ENCODE measurements around the gene ANKRD35.
A peak's percentile ranks its signal among the peaks of the same experiment; 100 is the strongest.
"Not testable (repeated sequence)": the region's sequence is repeated elsewhere in the genome, so short reads cannot be mapped to it uniquely, and the experiment has no call there.

The ANKRD35 gene

DNA sequence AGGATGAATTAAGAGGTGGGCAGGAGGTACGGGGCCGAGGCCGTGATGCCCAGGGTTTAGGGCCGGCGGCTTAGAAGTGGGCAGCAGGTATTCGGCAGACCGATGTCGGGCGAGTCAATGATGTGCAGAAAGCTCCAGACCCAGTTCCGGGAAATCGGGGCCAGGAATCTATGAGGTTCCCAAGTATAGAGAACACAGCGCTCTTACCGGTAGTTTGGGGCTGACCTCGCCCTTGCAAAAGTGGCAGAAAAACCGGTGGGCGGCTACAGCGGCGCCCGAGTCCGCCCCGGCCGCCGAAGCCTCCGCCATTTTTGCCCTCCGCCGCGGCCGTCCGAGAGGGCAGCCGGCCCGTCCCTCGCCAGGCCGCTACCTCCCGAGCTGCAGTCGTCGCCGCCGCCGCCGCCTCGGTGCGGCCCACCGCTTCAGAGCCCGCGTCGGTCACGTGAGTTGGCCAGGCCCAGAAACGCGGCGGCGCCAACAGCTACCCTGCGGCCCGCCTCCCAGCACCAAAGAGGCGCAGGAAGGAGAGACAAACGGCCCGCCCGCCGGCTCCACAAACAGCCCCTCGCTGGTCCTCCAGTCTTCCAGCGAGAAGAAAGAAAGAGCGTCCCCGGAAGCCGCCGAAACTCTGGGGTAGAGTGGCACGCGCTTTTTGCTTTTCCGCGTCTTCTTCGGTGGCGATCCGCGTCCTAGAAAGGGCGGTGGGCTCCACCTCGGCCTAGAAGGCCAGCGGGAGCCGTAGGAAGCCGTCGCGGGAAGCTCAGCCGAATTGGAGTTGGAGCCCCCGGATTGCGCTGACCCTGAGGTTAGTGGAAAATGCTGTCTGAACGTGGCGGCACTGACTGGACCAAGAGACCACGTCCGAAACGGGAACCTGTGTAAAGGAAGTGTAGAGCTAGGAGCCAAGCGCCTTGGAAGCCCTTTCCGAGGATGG lies 61.8 kb downstream of the ANKRD35 start, which contains the start of the genes POLR3C and RNF115:
Gene POLR3C (plus strand): TSS at position 636 of the 934 bp plus-strand sequence. CDS start 1,577 bp downstream, outside the sequence.
Gene RNF115 (minus strand): TSS at position 531 of the 934 bp plus-strand sequence. CDS start 222 bp downstream, at position 309.
- Histone ChIP-seq H3K27ac (ENCODE audit: low read length) (peak within 1 kb of the TSS; percentile 68; the same call in 1 of the 2 replicates), H3K27me3 (replicated peaks; ENCODE audit: insufficient read depth, low read length) (no peaks in the 10 kb centered on the region), H3K79me2 (ENCODE audit: low read length) (peaks cover 40% of the 10 kb centered on the region), H3F3A (ENCODE audit: insufficient read depth, low read length) (peaks cover 16% of the 10 kb centered on the region), H3K4me2 (ENCODE audit: low read depth, low read length) (peak within 1 kb of the TSS; percentile 75), H3K9me3 (replicated peaks; ENCODE audit: insufficient read depth, low read length) (no peaks in the 10 kb centered on the region), H3K4me3 (ENCODE audit: low read length) (peak within 1 kb of the TSS; percentile 73), H3K36me3 (replicated peaks; ENCODE audit: insufficient read depth, low read length) (peaks cover 7% of the 10 kb centered on the region; the same call in 1 of the 2 replicates), H2AFZ (ENCODE audit: low read length) (peak within 1 kb of the TSS; percentile 73), H3K9ac (ENCODE audit: low read length) (peak within 1 kb of the TSS; percentile 76), H3K9me2 (replicated peaks; ENCODE audit: insufficient read depth, low read length) (no peaks in the 10 kb centered on the region), H4K20me1 (ENCODE audit: insufficient read depth, low read length) (no peaks in the 10 kb centered on the region), H3K4me1 (ENCODE audit: low read length) (peaks cover 33% of the 10 kb centered on the region)
- DNase-seq: peak; percentile 98
- no peak for TF ChIP-seq EZH2phosphoT487 (IDR thresholded peaks at IDR 0.05; ENCODE audit: low read length)
- TF ChIP-seq, protein P1, sequence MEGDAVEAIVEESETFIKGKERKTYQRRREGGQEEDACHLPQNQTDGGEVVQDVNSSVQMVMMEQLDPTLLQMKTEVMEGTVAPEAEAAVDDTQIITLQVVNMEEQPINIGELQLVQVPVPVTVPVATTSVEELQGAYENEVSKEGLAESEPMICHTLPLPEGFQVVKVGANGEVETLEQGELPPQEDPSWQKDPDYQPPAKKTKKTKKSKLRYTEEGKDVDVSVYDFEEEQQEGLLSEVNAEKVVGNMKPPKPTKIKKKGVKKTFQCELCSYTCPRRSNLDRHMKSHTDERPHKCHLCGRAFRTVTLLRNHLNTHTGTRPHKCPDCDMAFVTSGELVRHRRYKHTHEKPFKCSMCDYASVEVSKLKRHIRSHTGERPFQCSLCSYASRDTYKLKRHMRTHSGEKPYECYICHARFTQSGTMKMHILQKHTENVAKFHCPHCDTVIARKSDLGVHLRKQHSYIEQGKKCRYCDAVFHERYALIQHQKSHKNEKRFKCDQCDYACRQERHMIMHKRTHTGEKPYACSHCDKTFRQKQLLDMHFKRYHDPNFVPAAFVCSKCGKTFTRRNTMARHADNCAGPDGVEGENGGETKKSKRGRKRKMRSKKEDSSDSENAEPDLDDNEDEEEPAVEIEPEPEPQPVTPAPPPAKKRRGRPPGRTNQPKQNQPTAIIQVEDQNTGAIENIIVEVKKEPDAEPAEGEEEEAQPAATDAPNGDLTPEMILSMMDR (IDR thresholded peaks at IDR 0.05; ENCODE audit: low read length): no peak
- TF ChIP-seq EZH2 (optimal IDR thresholded peaks at IDR 0.05; ENCODE audit: low read depth, low read length): no peak

DNA sequence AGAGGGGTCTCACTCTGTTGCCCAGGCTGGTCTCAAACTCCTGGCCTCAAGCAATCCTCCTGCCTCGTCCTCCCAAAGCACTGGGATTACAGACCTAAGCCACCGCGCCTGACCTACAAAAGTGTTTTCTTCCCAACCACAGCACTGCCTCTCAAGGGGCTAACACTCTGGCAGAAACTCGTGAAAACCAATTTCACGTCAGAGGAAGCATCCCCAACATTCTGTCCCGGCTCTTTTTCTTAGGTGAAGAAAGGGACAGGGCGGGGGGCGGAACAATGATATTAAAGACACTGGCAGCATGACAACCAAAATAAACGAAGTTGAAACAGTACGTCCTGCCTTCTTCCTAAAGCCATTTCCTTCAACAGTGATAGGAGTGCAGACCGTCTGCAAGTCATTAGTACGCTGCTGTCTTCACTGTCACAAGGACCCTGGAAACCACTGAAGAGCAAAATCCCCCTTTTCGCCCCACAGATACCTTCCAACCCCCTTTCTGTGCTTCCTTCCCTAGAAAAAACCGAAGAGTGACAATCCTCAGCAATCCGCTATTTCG lies 62.8 kb downstream of the ANKRD35 start:
- not testable (repeated sequence) for DNase-seq; H3K27me3 ChIP-seq (replicated peaks; ENCODE audit: insufficient read depth, low read length); H4K20me1 ChIP-seq (ENCODE audit: insufficient read depth, low read length); H3K4me3 ChIP-seq (ENCODE audit: low read length); H3K36me3 ChIP-seq (replicated peaks; ENCODE audit: insufficient read depth, low read length); H3K27ac ChIP-seq (ENCODE audit: low read length); H3K4me2 ChIP-seq (ENCODE audit: low read depth, low read length); H3K9ac ChIP-seq (ENCODE audit: low read length); H3F3A ChIP-seq (ENCODE audit: insufficient read depth, low read length); H3K9me3 ChIP-seq (replicated peaks; ENCODE audit: insufficient read depth, low read length); H3K9me2 ChIP-seq (replicated peaks; ENCODE audit: insufficient read depth, low read length); H2AFZ ChIP-seq (ENCODE audit: low read length)
- Histone ChIP-seq H3K79me2 (ENCODE audit: low read length) (peaks cover 40% of the 10 kb centered on the region), H3K4me1 (ENCODE audit: low read length) (peaks cover 23% of the 10 kb centered on the region)

DNA sequence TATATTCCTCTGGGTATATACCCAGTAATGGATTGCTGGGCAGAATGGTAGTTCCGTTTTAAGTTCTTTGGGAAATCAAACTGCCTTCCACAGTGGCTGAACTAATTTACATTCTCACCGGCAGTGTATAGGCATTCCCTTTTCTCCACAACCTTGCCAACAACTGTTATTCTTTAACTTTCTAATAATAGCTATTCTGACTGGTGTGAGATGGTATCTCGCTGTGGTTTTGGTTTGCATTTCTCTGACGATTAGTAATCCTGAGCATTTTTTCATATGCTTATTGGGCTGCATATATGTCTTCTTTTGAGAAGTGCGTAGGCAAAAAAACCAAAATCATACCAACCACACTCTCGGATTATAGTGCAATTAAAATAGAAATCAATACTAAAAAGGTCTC lies 67.6 kb downstream of the ANKRD35 start:
- H3K4me3 ChIP-seq (ENCODE audit: low read length); H3K27me3 ChIP-seq (replicated peaks; ENCODE audit: insufficient read depth, low read length); H2AFZ ChIP-seq (ENCODE audit: low read length); DNase-seq; H4K20me1 ChIP-seq (ENCODE audit: insufficient read depth, low read length); H3K4me1 ChIP-seq (ENCODE audit: low read length); H3K4me2 ChIP-seq (ENCODE audit: low read depth, low read length); H3K9ac ChIP-seq (ENCODE audit: low read length); H3K27ac ChIP-seq (ENCODE audit: low read length); H3K9me2 ChIP-seq (replicated peaks; ENCODE audit: insufficient read depth, low read length); H3K36me3 ChIP-seq (replicated peaks; ENCODE audit: insufficient read depth, low read length); H3F3A ChIP-seq (ENCODE audit: insufficient read depth, low read length); H3K9me3 ChIP-seq (replicated peaks; ENCODE audit: insufficient read depth, low read length): not testable (repeated sequence)
- H3K79me2 ChIP-seq (ENCODE audit: low read length): peaks cover 13% of the 10 kb centered on the region
